Suprapubic skin (tissue), 4 donors: ENCODE data around the gene SELENBP1. TPM values are rescaled to one million over a fixed set of nuclear protein-coding genes. Genes with fewer than 3 reads are reported as not detected.

Experiments used
- DNase-seq, 2 donors: peaks; one replicate each; pipeline ENCODE4 v3.0.0-alpha.2; 2019; ENCODE audit warnings: low spot score in 2 of 2
- H3K27ac ChIP-seq: fragments of 200-600 bp; sonication (generic); one replicate; pipeline ENCODE4 v1.5.1; 2019
- H3K27me3 ChIP-seq: fragments of 200-600 bp; sonication (generic); one replicate; pipeline ENCODE4 v1.5.1; 2019
- H3K36me3 ChIP-seq: fragments of 200-600 bp; sonication (generic); one replicate; pipeline ENCODE4 v1.5.1; 2019
- H3K4me1 ChIP-seq: fragments of 200-600 bp; sonication (generic); one replicate; pipeline ENCODE4 v1.5.1; 2019
- H3K4me3 ChIP-seq: fragments of 200-600 bp; sonication (generic); one replicate; pipeline ENCODE4 v1.5.1; 2019; ENCODE audit warnings: mild to moderate bottlenecking
- H3K9me3 ChIP-seq: fragments of 200-600 bp; sonication (generic); one replicate; pipeline ENCODE4 v1.5.1; 2019
- EP300 ChIP-seq: sonication (generic); formaldehyde crosslinking; IDR thresholded peaks from one replicate; pipeline ENCODE4 v1.6.1; 2017; ENCODE audit warnings: antibody characterized with exemption
- POLR2A ChIP-seq, 2 donors: fragments of 450-650 bp; IDR thresholded peaks; one replicate each; pipeline ENCODE4 v1.6.1; 2017; ENCODE audit warnings: antibody characterized with exemption in 2 of 2, mild to moderate bottlenecking in 2 of 2, moderate library complexity in 2 of 2
- POLR2AphosphoS5 ChIP-seq, 3 donors: sonication (generic); formaldehyde crosslinking; IDR thresholded peaks; one replicate each; pipeline ENCODE4 v1.6.1; 2017; ENCODE audit warnings: antibody characterized with exemption in 3 of 3
- WGBS: methylation state at CpG from one replicate; pipeline ENCODE4 v1.1.5; 2018; 5-methylcytosine and 5-hydroxymethylcytosine counted together
- total RNA-seq, 4 donors: library from RNA; depleted of rRNA; stranded (reverse); fragments of >200 nt; gene quantifications; one replicate each; pipeline ENCODE4 v1.1.0, GENCODE V29; 2016
- TF ChIP-seq, protein P1 (sequence below), 2 donors: fragments of 200-600 bp in 1 of 2; fragments of 450-650 bp in 1 of 2; sonication (generic) in 1 of 2; IDR thresholded peaks; one replicate each; pipeline ENCODE4 v1.5.1; 2016 to 2019; ENCODE audit warnings: antibody characterized with exemption in 2 of 2, mild to moderate bottlenecking in 1 of 2, moderate library complexity in 1 of 2

Gene SELENBP1
- total RNA-seq, 4 donors from 2014 or later: 32.0 to 67.5 (median 48.7) TPM

DNA sequence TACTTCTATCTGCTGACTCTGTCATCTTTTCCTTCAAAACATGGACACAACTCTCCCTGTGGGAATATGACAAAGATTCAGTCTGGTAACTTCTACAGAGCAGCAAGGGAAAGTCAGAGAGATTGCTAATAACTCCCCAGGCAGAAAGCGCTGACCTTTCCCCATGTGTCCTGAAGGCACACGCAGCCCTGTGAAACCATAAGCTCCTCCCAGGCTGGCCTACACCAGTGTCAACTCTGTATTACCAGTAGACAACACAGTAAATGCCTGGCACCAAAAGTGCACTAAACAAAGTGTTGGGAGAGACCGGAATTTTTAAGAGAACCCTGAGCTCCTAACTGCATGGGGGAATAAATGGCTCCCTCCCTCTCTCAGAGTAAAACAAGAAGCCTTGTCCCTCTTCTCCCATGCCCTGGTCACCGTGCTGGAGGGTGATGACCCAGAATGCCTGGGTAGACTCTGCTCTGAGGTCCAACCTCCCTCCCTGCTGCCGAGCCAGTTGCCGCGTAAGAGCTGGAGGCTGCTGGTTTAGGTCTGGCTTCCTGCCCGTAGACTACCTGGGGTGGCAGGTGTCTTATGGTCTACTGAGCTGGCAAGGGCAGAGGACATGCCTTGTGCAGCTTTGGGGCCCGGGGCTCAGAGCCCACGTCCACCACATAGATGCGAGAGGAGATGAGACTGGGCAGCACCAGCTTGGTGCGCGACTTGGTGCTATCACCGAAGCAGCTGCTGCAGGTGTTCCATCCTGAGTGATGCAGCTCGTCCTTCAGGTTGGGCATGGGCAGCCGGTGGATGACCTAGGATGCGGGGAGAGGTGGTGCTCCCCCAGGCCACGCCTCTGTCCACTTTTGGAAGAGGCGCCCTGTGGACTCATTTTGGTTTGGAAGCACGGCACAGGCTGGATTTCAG lies 3.9 kb downstream of the SELENBP1 start:
- 65% methylated on average over 6 of the region's 20 CpGs for WGBS
- DNase-seq: no peak
- TF ChIP-seq POLR2AphosphoS5 (IDR thresholded peaks at IDR 0.05) (no peak), EP300 (no peak), POLR2A (IDR thresholded peaks at IDR 0.05) (no peak)
- TF ChIP-seq, protein P1, sequence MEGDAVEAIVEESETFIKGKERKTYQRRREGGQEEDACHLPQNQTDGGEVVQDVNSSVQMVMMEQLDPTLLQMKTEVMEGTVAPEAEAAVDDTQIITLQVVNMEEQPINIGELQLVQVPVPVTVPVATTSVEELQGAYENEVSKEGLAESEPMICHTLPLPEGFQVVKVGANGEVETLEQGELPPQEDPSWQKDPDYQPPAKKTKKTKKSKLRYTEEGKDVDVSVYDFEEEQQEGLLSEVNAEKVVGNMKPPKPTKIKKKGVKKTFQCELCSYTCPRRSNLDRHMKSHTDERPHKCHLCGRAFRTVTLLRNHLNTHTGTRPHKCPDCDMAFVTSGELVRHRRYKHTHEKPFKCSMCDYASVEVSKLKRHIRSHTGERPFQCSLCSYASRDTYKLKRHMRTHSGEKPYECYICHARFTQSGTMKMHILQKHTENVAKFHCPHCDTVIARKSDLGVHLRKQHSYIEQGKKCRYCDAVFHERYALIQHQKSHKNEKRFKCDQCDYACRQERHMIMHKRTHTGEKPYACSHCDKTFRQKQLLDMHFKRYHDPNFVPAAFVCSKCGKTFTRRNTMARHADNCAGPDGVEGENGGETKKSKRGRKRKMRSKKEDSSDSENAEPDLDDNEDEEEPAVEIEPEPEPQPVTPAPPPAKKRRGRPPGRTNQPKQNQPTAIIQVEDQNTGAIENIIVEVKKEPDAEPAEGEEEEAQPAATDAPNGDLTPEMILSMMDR (IDR thresholded peaks at IDR 0.05): no peak
- H3K4me1 ChIP-seq: peaks cover 38% of the 10 kb centered on the region
- no peaks in the 10 kb centered on the region for H3K27me3 ChIP-seq
- H3K4me3 ChIP-seq: no peak overlapping the region
- peak overlapping the region; percentile 42 for H3K27ac ChIP-seq
- peaks cover 35% of the 10 kb centered on the region for H3K36me3 ChIP-seq
- no peaks in the 10 kb centered on the region for H3K9me3 ChIP-seq

DNA sequence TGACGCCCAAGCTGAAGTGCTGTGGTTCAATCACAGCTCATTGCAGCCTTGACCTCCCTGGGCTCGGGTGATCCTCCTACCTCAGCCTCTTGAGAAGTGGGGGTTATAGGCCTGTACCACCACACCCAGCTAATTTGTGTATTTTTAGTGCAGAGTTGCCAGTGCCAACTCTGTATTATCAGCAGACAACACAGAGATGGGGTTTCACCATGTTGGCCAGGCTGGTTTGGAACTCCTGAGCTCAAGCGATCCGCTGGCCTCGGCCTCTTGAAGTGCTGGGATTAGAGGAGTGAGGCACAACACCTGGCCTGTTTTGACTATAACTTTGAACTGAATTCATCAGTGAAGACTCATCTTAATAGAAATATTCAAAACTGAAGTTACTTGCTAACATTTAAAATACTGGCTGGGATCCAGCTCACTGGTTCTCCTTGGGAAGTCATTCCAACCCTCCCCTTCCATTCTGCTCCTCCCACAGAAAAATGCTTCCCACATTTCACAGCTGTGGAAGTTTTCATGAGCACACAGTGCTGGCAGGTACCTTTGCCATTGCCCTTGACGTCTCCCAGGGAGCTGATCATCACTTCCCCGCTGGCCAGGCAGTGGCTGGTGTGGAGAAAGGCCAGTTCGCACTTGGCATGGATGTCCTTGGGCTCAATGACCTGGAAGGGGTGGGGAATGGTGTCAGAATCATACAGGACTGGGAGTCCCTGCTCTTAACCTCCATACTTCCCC lies 4.7 kb downstream of the SELENBP1 start:
- Histone ChIP-seq H3K9me3 (no peaks in the 10 kb centered on the region), H3K36me3 (peaks cover 41% of the 10 kb centered on the region), H3K27me3 (no peaks in the 10 kb centered on the region), H3K27ac (peak overlapping the region; percentile 42), H3K4me1 (peaks cover 34% of the 10 kb centered on the region), H3K4me3 (no peak overlapping the region)
- WGBS: 77% methylated on average over 8 of the region's 8 CpGs
- no peak for DNase-seq
- TF ChIP-seq EP300 (no peak), POLR2AphosphoS5 (IDR thresholded peaks at IDR 0.05) (no peak), POLR2A (IDR thresholded peaks at IDR 0.05) (no peak)
- TF ChIP-seq, protein P1 (IDR thresholded peaks at IDR 0.05): no peak

DNA sequence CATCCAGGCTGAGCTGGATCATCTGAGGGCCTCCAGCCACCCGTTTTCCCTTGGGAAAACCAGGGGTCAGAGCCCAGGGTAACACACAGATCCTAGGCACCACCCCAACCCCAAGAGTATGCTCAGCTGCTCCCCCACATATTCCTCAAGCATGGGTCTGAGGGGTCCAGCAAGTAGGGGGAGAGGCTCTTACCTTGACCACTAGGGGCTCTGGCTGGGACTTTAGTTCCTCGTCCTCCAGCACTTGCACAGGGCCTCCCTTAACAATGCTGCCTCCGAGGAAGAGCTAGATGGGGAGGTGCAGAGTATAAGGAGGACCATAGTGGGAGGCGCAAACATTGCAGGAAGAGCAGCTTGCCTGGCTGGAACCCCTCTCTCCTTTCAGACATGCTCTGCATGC lies 7.5 kb downstream of the SELENBP1 start:
- whole genome bisulfite sequencing: 97% methylated on average over 3 of the region's 4 CpGs
- H3K36me3 ChIP-seq: peaks cover 46% of the 10 kb centered on the region
- H3K4me1 ChIP-seq: peaks cover 6% of the 10 kb centered on the region
- H3K4me3 ChIP-seq: no peak overlapping the region
- H3K27me3 ChIP-seq: no peaks in the 10 kb centered on the region
- H3K9me3 ChIP-seq: no peaks in the 10 kb centered on the region
- H3K27ac ChIP-seq: no peak overlapping the region
- TF ChIP-seq POLR2AphosphoS5 (IDR thresholded peaks at IDR 0.05) (no peak), EP300 (no peak), POLR2A (IDR thresholded peaks at IDR 0.05) (no peak)
- TF ChIP-seq, protein P1 (IDR thresholded peaks at IDR 0.05): no peak
- DNase-seq: no peak

DNA sequence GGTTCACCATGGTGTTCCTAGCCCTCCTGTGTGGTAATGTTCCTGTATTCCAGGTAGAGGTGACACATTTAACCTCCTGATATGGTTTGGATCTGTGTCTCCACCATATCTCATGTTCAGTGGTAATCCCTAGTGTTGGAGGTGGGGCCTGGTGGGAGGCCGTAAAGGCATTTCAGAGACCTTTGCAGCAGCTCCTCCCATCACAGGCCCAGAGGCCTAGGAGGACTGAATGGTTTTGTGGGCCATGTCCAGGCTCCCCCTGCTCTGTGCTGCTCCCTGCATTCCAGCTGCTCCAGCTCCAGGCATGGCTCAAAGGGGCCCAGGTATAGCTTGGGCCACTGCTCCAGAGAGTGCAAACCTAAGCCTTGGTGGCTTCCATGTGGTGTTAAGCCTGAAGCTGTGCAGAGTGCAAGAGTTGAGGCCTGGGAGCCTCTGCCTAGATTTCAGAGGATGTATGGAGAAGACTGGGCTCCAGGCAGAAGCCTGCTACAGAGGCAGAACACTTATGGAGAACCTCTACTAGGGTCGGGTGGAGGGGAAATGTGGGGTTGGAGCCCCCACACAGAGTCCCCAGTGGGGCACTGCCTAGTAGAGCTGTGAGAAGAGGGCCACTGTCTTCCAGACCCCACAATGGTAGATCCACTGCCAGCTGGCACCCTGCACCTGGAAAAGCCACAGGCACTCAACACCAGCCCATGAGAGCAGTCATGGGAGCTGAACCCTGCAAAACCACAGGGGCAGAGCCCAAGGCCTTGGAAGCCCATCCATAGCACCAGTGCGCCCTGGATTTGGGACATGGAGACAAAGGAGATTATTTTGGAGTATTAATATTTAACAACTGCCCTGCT lies 10.0 kb downstream of the SELENBP1 start:
- no peaks in the 10 kb centered on the region for H3K27me3 ChIP-seq
- no peaks in the 10 kb centered on the region for H3K9me3 ChIP-seq
- H3K27ac ChIP-seq: no peak overlapping the region
- 85% methylated on average over 2 of the region's 3 CpGs for WGBS
- no peaks in the 10 kb centered on the region for H3K4me1 ChIP-seq
- no peak for DNase-seq
- no peak for TF ChIP-seq EP300
- TF ChIP-seq, protein P1 (IDR thresholded peaks at IDR 0.05): no peak
- TF ChIP-seq POLR2A (IDR thresholded peaks at IDR 0.05): no peak
- no peak for TF ChIP-seq POLR2AphosphoS5 (IDR thresholded peaks at IDR 0.05)
- peaks cover 42% of the 10 kb centered on the region for H3K36me3 ChIP-seq
- H3K4me3 ChIP-seq: no peak overlapping the region
